Measurements from ENCODE around the gene KIF26B. TPM values are rescaled to one million over a fixed set of nuclear protein-coding genes. Genes with fewer than 3 reads are reported as not detected.

Gene KIF26B
- polyA plus RNA-seq, 1 of the 3 experiments (the other 2 are of a cell fraction) = 2.6 TPM

DNA sequence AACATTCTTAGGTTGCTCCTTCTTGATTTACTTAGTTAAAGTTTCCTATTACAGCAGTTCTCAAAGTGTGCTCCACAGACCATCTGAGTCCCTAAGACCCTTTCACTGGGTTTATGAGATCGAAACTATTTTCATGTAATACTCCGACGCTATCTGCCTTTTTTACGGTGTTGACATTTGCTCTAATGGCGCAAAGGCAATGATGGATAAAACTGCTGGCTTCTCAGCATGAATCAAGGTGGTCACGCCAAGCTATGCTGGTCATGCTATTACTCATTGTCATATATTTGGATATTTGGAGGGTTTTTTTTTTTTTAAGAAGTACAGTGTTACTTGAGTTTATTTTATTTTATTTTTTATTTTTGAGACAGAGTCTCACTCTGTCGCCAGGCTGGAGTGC, 235.1 kb downstream of the KIF26B start:
- Histone ChIP-seq H3K79me2 (ENCODE audit: insufficient read depth) (no peaks in the 10 kb centered on the region), H4K20me1 (ENCODE audit: insufficient read depth) (no peaks in the 10 kb centered on the region), H3F3A (replicated peaks; ENCODE audit: insufficient read depth) (no peaks in the 10 kb centered on the region), H3K9ac (no peak overlapping the region), H3K4me1 (ENCODE audit: control insufficient read depth in 1 of 2, insufficient read depth in 2 of 2, low read depth in 1 of 2, low read length in 1 of 2) (peaks cover 0 to 17% of the 10 kb centered on the region in 2 experiments; a peak in 1 of 4 replicates), H3K9me3 (no peaks in the 10 kb centered on the region), H3K27me3 (ENCODE audit: insufficient read depth) (no peaks in the 10 kb centered on the region), H3K36me3 (replicated peaks in 1 of 2; ENCODE audit: control insufficient read depth in 1 of 2, insufficient read depth in 2 of 2, low read length in 1 of 2) (peaks cover 3 to 12% of the 10 kb centered on the region in 2 experiments), H3K27ac (ENCODE audit: low read depth in 2 of 2, low read length in 1 of 2) (no peak overlapping the region), H2AFZ (ENCODE audit: low read depth) (no peak overlapping the region), H3K9me2 (no peaks in the 10 kb centered on the region), H3K4me3 (ENCODE audit: low read depth in 2 of 2, low read length in 1 of 2) (no peak overlapping the region), H3K4me2 (no peak overlapping the region)
- TF ChIP-seq, protein P1, sequence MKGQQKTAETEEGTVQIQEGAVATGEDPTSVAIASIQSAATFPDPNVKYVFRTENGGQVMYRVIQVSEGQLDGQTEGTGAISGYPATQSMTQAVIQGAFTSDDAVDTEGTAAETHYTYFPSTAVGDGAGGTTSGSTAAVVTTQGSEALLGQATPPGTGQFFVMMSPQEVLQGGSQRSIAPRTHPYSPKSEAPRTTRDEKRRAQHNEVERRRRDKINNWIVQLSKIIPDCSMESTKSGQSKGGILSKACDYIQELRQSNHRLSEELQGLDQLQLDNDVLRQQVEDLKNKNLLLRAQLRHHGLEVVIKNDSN (IDR thresholded peaks at IDR 0.05; ENCODE audit: borderline replicate concordance, low read depth) = no peak
- TF ChIP-seq, protein P2, sequence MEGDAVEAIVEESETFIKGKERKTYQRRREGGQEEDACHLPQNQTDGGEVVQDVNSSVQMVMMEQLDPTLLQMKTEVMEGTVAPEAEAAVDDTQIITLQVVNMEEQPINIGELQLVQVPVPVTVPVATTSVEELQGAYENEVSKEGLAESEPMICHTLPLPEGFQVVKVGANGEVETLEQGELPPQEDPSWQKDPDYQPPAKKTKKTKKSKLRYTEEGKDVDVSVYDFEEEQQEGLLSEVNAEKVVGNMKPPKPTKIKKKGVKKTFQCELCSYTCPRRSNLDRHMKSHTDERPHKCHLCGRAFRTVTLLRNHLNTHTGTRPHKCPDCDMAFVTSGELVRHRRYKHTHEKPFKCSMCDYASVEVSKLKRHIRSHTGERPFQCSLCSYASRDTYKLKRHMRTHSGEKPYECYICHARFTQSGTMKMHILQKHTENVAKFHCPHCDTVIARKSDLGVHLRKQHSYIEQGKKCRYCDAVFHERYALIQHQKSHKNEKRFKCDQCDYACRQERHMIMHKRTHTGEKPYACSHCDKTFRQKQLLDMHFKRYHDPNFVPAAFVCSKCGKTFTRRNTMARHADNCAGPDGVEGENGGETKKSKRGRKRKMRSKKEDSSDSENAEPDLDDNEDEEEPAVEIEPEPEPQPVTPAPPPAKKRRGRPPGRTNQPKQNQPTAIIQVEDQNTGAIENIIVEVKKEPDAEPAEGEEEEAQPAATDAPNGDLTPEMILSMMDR (IDR thresholded peaks at IDR 0.05) = no peak
- TF ChIP-seq POLR2AphosphoS5 (IDR thresholded peaks at IDR 0.05; ENCODE audit: low read depth, low read length) (no peak), SIN3A (IDR thresholded peaks at IDR 0.05; ENCODE audit: borderline replicate concordance, low read depth, low read length) (no peak), FOXM1 (IDR thresholded peaks at IDR 0.05; ENCODE audit: low read depth) (no peak), RCOR1 (IDR thresholded peaks at IDR 0.05; ENCODE audit: low read length) (no peak), RAD21 (IDR thresholded peaks at IDR 0.05; ENCODE audit: low read length) (no peak), TCF12 (IDR thresholded peaks at IDR 0.05) (no peak), CHD2 (IDR thresholded peaks at IDR 0.05; ENCODE audit: low read length, partially characterized antibody) (no peak), RFX5 (IDR thresholded peaks at IDR 0.05; ENCODE audit: low read length) (no peak), GATA2 (CRISPR knock-in tag; IDR thresholded peaks at IDR 0.05) (no peak), EZH2phosphoT487 (IDR thresholded peaks at IDR 0.05; ENCODE audit: borderline replicate concordance, low read depth) (no peak), RXRA (IDR thresholded peaks at IDR 0.05; ENCODE audit: borderline replicate concordance, low read depth) (no peak), ELF1 (IDR thresholded peaks at IDR 0.05) (no peak), FOXJ3 (CRISPR knock-in tag; IDR thresholded peaks at IDR 0.05) (no peak)
- TF ChIP-seq, protein P3, sequence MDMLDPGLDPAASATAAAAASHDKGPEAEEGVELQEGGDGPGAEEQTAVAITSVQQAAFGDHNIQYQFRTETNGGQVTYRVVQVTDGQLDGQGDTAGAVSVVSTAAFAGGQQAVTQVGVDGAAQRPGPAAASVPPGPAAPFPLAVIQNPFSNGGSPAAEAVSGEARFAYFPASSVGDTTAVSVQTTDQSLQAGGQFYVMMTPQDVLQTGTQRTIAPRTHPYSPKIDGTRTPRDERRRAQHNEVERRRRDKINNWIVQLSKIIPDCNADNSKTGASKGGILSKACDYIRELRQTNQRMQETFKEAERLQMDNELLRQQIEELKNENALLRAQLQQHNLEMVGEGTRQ (IDR thresholded peaks at IDR 0.05; ENCODE audit: borderline replicate concordance, low read depth, low read length) = no peak
- TF ChIP-seq, protein P4, sequence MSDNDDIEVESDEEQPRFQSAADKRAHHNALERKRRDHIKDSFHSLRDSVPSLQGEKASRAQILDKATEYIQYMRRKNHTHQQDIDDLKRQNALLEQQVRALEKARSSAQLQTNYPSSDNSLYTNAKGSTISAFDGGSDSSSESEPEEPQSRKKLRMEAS (IDR thresholded peaks at IDR 0.05; ENCODE audit: low read depth) = no peak
- TF ChIP-seq, protein P5, sequence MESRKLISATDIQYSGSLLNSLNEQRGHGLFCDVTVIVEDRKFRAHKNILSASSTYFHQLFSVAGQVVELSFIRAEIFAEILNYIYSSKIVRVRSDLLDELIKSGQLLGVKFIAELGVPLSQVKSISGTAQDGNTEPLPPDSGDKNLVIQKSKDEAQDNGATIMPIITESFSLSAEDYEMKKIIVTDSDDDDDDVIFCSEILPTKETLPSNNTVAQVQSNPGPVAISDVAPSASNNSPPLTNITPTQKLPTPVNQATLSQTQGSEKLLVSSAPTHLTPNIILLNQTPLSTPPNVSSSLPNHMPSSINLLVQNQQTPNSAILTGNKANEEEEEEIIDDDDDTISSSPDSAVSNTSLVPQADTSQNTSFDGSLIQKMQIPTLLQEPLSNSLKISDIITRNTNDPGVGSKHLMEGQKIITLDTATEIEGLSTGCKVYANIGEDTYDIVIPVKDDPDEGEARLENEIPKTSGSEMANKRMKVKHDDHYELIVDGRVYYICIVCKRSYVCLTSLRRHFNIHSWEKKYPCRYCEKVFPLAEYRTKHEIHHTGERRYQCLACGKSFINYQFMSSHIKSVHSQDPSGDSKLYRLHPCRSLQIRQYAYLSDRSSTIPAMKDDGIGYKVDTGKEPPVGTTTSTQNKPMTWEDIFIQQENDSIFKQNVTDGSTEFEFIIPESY (IDR thresholded peaks at IDR 0.05; ENCODE audit: borderline replicate concordance, low read depth) = no peak
- POLR2A ChIA-PET = no interaction called here
- CTCF ChIA-PET = interaction anchor here (1.3 kb wide), 1 partner anchor 234 kb away, joined by 3 read pairs; no protein-coding TSS in a partner anchor
- 82% methylated on average over 7 of the region's 7 CpGs for WGBS (ENCODE audit: low lambda C conversion rate)
- no peak for DNase-seq

Measured in SK-N-SH (cell line).